GM18868 (cell line): ENCODE measurements around the gene OLFML2B.

Source experiments
- ATAC-seq: cut with Tn5 transposase; IDR thresholded peaks from one replicate; pipeline ENCODE4 v1.9.1; 2021; ENCODE audit warnings: mild to moderate bottlenecking, moderate library complexity; ENCODE audit not compliant: unreplicated experiment

OLFML2B gene

DNA sequence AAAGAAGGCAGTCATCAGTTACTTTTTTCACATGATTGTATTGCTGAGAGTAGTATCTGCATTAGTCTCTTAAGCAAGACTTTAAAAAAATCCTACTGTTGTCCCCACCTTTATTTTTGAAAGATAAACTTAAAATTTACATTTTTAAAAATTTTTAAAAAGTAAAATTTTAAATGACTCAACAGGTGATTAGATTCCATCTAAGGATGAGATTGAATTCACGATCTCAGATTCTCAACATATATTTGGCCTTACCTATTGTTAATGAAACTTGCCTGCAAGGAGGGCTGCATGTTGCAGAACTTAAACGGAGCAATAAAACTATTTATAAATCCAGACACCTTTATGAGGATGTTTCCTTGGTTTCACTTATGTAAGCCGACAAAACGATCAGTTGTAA is 75.2 kb downstream of the OLFML2B start:
- ATAC-seq, result no peak

DNA sequence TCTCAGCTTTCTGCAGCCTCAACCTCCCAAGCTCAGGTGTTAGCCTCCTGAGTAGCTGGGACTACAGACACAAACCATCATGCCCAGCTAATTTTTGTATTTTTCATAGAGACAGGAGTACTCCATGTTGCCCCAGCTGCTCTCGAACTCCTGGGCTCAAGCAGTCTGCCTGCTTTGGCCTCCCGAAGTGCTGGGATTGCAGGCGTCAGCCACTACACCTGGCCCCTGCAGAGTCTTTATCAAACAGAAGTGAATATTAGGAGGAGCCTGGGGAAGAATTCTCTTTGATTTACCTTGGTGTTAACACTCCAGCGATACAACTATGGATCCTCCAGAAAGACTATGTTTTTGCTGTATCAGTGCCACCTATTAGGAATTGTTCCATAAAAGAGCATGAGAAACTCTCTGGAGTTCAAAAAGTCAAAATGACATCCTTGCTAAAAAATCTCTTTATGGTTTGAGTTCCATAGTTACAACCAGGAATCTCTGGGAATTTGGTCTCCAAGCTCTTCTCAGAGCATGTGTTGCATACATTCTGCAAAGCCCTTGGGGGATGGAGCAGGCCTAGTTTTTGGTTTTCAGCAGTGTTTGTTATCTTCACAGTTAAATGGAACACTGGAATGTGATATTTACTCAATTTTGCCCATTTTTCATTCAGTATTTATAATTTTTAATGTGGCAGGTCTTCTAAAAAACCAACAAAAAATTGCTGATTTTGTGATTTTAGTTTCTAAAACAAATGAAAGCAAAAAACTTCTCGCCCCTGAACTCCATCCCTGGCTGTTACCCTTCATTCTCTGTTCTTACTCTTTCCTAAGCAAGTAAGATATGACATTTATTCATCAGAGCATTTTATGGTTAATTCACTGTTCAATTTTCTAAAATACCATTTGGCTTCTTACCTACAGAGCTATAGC is 77.3 kb downstream of the OLFML2B start:
- no peak for ATAC-seq

DNA sequence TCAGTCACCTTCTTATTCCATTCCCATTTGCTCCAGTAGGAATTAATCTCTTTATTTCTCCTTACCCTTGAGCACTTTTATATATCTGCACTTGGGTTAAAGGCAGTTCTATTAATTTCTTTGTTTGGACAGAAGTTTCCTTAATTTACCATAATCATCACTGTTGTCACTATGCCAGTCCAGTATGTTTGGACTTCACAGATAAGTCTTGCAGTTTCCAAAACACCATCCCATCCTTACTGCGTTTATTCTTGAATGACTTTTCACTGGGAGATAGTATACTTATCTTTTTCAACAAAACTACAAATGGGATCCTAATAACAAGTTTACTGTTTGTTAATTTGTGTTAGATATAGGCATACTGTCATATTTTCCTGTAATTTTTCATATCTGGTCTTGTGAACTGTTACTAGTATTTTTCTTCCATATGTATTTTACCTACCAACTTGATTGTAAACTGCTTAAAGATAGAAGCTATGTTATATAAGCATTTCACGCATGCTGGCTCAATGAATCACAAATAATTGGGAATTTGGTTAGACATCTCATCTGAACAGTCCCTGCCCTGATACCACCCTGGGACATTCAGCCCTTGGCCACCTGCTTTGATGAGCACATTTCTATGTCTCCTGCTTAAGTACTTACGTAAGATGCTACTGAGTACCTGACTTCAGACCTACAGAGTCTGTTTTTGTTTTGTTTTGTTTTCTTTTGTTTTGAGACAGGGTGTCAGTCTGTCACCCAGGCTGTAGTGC is 78.2 kb downstream of the OLFML2B start:
- ATAC-seq, result no peak

DNA sequence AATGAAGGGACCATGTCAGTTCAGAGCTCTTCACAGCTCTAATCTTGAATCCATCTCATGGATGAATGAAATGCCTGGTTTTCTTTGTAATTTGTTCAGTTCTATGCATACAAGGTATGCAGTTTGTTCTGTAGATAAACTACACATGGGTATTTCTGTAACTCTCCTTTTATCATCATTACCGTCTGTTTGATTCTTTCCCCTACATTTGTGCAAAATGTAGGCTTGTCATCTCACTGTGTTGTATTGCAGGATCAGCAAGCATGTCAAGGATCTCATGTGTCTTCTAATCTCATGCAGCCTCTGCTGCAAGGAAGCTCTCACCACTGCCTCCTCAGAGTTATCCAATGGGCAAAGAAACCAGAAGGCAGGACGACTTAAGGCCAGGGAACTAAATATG is 79.3 kb downstream of the OLFML2B start:
- ATAC-seq, result no peak

DNA sequence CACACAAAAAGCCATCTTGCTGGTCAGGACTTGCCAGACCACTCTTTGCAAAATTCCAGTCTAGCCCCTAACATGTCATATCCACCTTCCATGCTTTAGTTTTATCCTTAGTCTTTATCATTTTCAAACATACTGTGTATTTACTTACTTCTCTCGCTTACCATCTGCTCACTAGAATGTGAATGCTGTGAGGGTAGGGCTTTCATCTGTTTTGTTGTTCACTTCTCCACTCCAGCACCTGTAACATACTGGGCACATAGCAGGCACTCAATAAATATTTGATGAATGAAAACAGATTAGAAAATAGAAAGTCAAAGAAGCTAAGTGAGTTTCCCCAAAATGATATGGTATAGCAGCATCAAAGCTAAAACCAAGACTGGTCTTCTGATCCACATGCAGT is 79.9 kb downstream of the OLFML2B start:
- ATAC-seq, result no peak

DNA sequence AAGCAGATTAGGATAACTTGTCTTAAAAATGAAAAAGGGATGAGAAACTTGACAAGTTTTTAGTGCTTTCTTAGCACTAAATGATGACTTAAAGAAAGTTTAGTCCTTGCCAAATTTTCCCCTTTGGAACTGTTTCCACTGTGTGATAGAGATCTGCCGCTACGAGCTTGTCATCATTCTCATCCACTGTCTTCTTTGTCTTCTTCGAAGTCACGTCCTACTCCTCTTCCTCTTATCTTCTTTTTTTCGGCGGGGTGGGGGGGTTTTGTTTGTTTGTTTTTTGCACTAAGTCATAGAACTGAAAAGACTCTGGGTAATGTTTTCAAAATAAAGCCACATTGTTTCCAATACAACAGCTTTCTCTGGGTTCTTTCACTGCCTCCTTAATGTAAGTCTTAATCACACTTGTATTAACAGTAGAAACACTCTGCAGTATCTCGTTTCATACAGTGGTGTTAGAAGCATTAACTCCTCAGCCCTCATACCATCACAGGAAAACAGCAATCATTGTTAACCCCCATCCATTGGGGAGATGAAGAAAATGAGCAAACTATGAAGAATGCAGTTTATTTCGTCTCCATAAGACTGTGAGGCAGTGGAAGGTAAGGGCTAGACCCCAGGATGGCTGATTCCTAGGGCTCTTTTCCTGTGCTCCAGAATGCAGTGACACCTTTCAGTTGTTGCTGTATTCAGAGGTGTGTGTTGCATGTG is 81.8 kb downstream of the OLFML2B start:
- no peak for ATAC-seq

DNA sequence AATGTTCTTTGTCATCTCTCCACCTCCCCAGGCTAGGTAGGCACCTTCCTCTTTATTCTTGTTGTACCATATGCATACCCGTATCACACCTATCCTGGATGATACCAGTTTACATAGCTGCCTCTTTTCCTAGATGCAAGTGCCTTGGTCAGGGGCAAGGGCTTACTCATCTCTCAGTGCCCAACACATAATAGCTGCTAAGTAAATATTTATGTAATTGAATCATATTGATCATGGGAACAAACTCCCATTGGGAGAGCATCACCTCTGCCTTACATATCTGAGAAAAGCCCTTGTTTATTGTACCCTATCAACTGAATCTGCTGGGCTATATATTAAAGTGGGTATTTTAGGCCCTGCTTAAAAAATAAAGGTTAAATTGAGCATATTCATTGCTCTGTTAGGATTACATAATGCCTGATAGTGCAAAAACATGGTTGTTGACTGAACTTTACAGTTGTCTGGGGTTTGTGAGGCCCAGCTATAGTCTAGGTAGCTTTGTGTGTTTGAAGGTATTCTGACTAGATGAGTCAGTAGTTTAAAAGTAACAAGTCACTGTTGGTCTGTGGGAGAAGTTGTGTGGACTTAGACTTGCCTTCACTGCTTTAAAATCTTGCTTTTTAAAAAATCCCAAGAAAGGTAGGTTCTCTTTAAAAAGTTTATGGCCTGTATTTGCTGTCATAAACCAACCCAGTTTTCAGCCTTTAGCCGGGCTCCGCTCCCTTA is 82.6 kb downstream of the OLFML2B start:
- ATAC-seq, result no peak

DNA sequence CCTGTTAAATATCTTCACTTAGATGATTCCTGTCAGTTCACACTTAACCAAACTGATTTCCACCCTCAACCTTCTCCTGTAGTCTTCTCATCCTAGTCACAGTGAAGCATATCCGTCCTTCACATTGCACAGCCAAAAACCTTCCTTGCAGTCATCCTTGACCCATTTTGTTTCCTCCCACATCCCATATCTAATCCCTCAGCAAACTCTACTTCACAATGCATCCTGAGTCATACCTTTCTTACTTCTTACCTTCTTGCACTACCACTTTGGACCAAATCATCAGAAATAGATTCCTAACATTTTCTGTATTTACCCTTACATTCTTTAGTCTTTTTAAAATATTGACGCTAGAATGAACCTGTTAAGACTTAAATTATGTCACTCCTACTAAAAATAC is 86.9 kb downstream of the OLFML2B start:
- ATAC-seq, result no peak

DNA sequence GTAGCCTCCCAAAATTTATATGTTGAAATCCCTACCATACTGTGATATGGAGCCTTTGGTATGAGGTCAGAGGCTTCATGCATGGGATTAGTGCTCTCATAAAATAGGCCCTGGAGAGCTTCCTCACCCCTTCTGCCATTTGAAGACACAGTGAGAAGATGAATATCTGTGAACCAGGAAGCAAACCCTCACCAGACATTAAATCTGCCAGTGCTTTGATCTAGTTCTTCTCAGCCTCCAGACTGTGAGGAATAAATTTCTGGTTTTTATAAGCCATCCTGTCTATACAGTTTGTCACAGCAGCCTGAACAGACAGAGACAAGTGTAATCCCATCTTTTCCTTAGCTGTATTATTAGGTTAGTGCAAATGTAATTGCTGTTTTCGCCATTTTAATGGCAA is 88.4 kb downstream of the OLFML2B start:
- no peak for ATAC-seq

DNA sequence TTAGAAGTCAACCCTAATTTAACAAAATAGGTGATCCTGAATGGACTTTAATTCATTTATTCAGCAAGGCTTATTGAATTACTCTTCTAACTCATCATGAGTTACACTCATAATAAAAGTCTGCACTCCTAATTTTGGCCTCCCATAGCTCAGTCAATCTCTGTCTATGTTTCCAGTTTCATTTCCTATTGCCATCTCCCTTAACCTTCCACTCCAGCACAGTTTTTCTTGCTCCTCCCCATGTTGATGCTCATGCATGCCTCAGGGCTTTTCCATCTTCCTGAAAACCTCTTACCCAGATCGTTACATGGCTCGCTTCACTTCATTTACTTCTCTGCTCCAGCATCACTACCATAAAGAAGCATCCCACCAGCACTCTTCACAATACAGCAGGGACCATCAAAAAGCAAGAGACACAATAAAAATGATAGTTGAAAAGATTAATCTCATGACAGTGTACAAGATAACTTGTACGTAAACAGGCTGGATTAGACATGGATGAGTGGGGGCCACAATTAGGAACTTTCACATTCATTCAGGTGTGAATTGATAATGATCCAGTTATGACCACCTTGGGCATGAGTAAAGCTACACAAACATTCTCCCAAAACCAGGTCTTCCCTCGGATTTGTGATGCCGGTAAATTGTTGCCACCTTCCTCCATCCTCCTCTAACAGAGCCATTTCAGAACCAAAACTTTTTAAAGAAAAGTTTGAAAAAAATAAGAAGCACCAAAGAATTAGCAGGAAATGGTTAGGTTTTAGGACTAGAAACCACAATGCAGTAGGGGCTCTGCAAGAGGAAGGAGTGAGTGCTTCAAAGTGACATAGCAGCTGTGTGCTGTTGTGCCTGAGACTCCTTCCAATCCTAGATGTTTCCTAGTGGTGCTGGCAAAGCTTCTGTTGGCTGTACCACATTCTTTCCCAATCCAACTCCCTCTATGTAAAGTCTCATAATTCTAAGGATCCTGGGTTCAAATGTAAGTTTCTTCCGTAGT is 89.8 kb downstream of the OLFML2B start:
- ATAC-seq, result no peak
